A549 (cell line): Measurements from ENCODE around the gene TRIO.

Experiments used
- HOXA7 ChIP-seq: fragments of 250-450 bp; sonication (Bioruptor Pico); IDR thresholded peaks from 2 replicates; pipeline ENCODE4 v1.5.0; 2020; ENCODE audit warnings: mild to moderate bottlenecking, moderate library complexity
- JUNB ChIP-seq: fragments of >200 bp; sonication (Bioruptor Twin); formaldehyde crosslinking; IDR thresholded peaks from 2 replicates; pipeline ENCODE4 v1.6.1; 2016
- MAX ChIP-seq: IDR thresholded peaks from 2 replicates; pipeline ENCODE4 v1.6.1; 2012
- REST ChIP-seq: fragments of 200-600 bp; sonication (generic); IDR thresholded peaks from 2 replicates; pipeline ENCODE4 v1.6.1; 2016; ENCODE audit warnings: antibody characterized with exemption, mild to moderate bottlenecking, moderate library complexity

- TF ChIP-seq HOXA7 (CRISPR knock-in tag) (no peak), REST (no peak), MAX (no peak), JUNB (no peak)
Measured at GRCh38 chr5:14147210-14147609, 4.1 kb downstream of the TRIO start.
